Measurements from ENCODE around the gene IER5.
"Not testable (repeated sequence)": the region's sequence is repeated elsewhere in the genome, so short reads cannot be mapped to it uniquely, and the experiment has no call there.

The IER5 gene

GRCh38 chr1:181115971-181116370, 27.5 kb downstream of the IER5 start:
- DNase-seq = not testable (repeated sequence)

- DNase-seq = no peak
These were observed 28.4 kb downstream of the IER5 start for GRCh38 chr1:181116819-181117390.

DNA sequence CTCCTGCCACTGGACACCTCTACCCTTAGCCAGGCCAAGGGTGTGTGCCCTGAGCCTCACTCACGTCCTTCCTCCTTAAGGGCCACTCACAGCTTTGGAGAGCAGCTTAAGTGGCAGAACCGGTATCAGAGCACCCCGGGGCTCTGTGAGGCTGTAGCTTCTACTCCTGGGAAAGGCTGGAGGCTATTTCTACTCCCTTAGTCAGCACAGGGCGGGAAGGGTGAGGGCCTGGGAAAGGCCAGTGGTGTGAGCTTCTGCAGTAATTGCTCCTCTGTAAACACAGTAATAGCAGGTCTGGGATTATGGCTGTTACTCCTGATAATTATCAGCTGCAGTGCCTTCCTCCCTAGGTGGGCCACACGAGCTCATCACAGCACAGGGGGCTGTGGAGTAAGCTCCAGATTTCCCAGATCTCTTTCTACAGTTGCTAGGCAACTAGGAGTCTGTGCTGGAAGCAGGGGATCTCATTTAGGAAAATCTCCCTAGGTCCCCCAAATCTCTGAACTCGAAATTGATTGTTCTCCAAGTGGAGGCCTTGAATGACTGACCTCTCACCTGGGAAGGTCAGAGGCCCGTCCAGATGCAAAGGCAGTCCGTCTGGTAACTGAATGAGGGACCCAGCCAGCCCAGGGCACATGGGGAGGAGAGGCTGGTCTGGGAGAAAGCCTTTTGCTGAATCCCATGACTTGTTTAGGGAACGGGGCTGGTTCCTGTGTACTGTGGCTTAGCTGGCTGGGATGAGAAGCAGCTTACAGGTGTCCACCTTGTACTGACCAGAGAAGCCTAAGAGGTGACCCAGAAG, 29.3 kb downstream of the IER5 start:
- no peak for DNase-seq

DNA sequence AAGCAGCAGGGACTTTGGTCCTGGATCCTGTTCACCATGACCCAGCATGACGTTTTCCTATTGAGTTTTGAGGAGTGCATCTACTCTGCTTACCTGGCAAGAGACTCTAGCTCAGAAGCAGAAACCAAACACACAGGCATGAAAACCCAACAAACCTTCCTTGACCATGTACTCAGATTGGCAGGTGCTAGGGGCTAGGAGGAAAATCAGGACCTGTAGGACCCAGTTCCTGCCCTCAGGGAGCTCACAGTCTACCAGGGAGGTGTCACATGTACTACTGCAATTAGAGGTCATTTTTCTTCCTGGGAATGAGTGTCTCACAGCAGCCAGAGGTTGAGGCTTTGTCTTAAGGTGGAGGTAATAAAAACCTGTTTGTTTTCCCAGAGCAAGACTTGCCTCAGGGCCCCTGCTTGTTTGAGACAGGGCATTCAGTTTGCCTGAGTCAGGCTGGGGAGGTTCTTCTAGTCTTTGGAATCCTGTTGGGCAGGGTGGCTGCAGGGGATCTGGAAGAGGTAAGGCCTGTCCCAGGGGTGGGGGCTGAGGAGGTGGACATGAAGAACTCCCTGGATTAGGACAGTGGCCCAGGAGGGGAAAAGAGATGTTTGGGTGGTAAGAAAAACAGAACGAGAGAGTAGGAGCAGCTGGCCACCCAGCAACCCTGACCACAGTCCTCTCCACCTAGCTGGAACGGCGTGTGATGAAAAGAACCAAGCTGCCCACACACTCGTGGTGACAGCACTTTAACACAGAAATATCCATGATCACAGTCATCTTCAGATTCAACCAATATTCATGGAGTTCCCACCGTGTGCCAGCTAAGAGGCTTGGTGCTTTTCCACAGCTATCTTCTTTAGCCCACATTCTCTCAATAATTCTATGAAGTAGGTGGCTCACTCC, 30.8 kb downstream of the IER5 start:
- no peak for DNase-seq

DNA sequence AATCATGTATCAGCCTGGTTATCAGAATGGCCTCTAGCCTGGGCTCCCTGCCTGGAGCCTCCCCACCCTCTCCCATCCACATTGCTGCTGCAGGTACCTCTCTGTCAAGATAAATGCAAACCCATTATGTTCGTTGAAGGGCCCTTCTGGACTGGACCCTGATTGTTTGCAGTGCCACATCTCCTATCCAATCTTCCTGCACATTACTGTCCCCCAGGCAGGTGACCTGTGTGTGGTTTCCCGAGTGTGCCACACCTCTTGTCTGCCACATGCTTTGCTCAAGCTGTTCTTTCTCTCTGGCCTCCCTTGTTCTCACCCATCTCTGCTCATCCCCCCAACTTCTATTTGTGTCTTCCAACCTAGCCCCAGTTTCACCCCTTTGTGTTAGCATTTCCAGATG, 32.4 kb downstream of the IER5 start:
- DNase-seq = no peak

GRCh38 chr1:181121498-181121897, 33.0 kb downstream of the IER5 start:
- no peak for DNase-seq

DNA sequence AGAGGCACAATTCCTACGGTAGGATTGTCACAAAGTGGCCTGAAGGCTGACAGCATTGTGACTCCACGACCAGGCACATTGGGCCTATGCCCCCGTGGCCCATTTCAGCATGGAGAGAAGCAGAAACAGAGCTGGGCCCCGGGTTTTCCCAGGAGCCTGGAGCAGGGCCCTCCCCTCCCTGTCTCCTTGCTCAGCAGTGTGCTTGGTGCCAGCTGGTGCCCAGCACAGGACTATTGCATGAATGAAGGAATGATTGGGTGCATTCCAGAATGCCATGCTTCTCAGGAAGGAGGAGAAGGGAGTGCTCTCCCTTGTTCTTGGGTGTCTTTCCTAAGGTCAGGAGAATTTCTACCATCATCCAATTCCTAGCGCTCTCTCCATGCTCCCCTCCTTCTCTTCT, 33.7 kb downstream of the IER5 start:
- DNase-seq = no peak

GRCh38 chr1:181123173-181123572, 34.7 kb downstream of the IER5 start:
- DNase-seq = no peak

GRCh38 chr1:181124291-181124751, 35.8 kb downstream of the IER5 start:
- DNase-seq = no peak

GRCh38 chr1:181126289-181126688, 37.8 kb downstream of the IER5 start:
- no peak for DNase-seq

DNA sequence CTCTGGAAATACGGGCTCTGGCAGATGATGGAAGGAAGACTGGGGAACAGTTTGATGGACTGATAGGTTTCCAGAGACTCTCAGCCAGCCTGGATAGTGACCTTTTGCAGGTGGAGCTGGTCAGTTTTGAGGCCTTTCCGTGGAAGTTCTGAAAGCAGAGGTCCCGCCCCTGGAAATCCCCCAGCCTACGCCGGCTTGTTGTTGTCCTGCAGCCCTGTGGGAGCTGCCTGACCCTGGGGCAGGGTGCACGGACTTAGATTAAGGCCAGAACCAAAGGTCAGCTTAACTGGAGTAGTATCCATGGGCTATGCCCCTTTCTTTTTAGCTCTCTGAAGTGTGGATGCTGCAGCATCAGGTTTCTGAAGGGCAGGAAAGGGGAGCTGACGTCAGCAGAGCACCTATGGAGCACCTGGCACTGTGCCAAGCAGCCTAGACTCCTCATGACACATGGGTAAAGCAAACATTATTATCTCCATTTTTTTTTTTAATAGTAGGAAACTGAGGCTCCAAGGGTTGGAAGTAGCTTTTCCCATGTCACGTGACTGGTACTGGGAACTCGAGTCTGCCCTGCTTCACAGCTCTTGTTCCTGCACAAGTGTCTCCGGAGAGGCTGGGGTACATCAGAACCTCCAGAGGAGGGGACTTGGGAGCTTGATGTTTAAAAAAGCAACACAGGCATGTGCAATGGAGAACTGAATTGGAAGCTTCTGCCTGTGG, 38.5 kb downstream of the IER5 start:
- DNase-seq = no peak

- peak in 1 of 2 donors; percentile 16 for DNase-seq
These were observed 39.5 kb downstream of the IER5 start for GRCh38 chr1:181127898-181128453.

DNA sequence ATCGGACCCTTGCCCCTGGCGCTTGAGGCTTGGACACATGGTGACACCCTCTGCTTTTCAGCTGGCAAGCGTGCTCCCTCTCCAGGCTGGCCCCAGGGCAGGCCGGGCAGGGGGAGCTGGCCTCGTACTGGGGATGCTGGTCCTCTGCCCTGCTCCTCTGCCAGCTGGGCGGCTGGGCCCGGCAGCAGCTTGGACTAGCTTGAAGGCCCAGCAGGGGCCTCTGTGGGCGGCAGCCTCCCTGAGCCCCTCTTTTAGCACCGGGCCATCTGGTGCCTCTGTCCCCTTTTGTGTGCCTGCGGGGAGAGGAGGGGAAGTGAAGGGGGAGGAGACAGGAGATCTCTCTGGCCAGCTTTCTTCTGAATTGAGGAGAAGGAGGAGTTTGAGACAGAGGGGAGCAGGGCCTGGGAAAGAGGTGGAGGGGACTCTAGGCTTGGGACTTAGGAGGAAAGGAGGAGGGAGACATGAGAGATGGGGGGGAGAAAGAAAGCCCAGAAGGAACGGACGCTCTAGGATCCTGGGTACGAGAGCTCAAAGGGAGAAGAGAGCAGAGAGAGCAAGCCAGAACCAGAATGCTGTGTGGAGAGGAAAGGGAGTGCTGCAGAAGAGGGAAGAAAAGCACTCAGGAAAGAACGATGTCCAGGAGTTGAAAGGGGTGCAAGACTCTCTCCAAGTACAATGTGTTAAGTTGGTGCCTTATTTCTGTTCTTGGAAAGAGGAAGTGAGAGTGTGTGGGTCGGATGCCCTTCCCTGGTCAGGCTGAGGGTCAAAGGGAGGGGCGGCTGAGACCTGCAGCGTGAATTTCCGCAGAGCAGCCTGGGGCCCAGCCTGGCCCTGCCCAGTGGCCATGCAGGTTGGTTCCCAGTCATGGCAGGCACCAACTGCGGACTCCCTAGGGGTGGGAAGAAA, 40.3 kb downstream of the IER5 start:
- no peak for DNase-seq

GRCh38 chr1:181129771-181130606, 41.5 kb downstream of the IER5 start:
- no peak for DNase-seq

GRCh38 chr1:181131255-181131941, 42.9 kb downstream of the IER5 start:
- DNase-seq = peak in 1 of 2 donors; percentile 86

GRCh38 chr1:181133441-181133951, 45.0 kb downstream of the IER5 start:
- no peak for DNase-seq

GRCh38 chr1:181133969-181134418, 45.5 kb downstream of the IER5 start:
- DNase-seq = no peak

GRCh38 chr1:181134543-181135436, 46.3 kb downstream of the IER5 start:
- peak; percentile 34 to 69 for DNase-seq

GRCh38 chr1:181135437-181135731, 46.9 kb downstream of the IER5 start:
- no peak for DNase-seq
